HG03521 (cell line): Measurements from ENCODE around the gene GDF15.
A peak's percentile ranks its signal among the peaks of the same experiment; 100 is the strongest.
"Not testable (repeated sequence)": the region's sequence is repeated elsewhere in the genome, so short reads cannot be mapped to it uniquely, and the experiment has no call there.

Source experiments
- ATAC-seq: cut with Tn5 transposase; IDR thresholded peaks from one replicate; pipeline ENCODE4 v1.9.1; 2021; ENCODE audit warnings: mild to moderate bottlenecking, moderate library complexity; ENCODE audit not compliant: unreplicated experiment

The GDF15 gene

DNA sequence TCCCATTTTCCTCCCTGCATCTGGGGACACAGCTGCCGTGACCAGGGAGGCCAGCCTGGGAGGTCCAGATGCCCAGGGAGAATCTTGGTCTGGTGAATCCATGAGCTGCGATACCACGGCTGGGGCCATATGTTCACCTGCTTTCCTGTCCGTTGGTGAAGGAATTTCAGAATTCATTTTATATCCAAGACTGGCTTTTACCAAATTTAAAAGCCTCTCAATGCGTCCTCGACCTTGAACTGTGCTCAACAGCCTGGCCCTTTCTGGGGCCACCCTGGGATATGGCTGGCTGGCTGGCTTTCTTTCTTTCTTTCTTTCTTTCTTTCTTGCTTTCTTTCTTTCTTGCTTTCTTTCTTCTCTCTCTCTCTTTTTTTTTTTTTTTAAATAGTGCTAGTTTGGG is 22.2 kb upstream of the GDF15 start:
- no peak for ATAC-seq

DNA sequence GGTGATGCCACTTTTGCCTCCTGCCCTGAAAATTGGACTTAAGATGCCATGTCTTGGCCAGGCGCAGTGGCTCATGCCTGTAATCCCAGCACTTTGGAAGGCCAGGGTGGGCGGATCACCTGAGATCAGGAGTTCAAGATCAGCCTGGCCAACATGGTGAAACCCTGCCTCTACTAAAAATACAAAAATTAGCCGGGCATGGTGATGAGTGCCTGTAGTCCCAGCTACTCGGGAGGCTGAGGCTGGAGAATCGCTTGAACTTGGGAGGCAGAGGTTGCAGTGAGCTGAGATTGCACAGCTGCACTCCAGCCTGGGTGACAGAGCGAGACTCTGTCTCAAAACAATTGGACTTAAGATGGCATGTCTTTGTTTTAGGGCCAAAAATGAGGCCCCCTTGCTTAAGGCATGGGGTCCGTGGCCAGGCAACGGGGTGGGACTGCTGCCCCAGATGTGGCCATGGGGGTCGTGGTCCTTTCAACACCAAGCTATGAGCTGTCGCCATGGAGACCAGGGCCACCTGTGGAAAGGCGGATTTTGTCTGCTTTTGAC is 21.6 kb upstream of the GDF15 start:
- not testable (repeated sequence) for ATAC-seq

DNA sequence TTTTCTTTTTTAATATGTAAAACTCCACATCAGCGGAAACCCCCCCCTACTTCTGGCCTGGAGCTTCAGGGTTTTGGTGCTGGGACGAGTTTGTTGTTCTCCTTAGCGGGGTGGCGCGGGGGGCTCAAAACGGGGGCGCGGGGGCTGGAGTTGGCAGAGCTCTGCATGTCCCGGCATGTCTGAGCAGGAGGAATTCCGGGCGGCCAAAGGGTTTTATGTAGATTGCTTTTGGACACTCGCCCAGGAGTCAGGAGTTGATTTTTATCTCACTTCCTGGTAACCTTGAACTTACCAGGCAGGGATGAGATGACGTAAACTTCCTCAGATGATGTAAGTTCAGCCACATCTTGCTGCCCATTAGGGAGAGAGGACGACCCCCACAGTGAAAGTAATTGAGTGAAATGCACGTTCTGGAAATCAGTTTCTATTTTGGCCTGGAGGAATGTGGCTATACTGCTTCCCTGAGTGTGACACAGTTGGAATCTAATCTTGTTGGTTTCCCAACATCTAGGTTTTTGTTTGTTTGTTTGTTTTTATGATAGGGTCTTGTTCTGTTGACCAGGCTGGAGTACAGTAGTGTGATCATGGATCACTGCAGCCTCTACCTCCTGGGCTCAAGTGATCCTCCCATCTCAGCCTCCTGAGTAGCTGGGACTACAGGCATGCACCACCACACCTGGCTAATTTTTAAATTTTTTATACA is 21.0 kb upstream of the GDF15 start:
- ATAC-seq: no peak

DNA sequence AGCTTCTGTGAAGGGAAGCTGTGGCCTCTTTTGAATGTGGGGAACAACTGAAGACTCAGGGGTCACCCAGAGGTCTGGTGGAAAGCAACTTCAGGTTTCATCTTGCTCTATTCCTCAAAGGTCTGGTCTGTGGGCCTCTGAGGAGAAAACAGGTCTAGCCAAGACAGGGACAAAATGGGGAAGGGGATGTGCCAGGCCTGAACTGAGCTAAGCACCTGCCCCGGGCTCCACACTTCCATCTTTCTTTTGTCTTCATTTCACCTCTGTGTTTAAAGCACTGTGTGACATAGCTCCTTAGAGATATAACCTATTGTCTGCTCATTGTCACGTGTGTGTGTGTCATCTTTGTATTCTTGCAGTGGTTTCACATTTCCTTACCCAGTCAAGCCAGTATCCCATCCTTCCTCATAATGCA is 19.9 kb upstream of the GDF15 start:
- ATAC-seq: no peak

DNA sequence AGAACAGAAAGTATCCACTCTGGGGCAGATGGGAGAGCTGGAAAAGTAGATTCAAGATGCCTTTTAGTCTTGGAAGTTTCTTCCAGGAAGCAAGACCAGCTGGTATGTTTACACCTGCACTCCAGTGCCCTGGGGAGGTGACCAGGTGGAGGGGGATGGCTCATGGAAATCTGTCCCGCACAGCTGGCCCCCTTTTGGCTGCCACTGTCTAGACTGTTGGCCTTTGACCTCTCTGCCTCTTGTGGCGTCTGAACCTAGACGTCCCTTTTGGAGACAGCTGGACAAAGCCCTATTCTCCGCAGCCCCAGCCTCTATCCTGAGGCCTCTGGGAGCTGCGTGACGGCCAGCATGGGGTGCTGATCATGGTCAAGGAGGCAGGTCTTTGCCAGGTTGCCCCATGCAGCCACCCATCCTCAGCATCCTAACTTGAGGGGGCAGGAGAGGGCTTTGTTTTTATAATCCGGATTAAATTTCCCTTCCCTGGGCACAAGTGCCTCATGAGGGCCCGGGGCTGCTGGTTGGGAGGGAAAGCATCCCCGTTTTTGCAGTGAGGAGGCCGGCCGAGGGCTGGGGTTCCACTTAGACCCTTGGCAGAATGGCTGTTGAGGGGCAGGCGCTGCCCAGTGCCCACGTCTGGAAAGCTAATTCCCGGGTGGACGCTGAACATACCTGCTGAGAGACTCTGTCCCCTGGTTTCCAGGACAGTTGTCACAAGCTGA is 17.3 kb upstream of the GDF15 start:
- no peak for ATAC-seq

DNA sequence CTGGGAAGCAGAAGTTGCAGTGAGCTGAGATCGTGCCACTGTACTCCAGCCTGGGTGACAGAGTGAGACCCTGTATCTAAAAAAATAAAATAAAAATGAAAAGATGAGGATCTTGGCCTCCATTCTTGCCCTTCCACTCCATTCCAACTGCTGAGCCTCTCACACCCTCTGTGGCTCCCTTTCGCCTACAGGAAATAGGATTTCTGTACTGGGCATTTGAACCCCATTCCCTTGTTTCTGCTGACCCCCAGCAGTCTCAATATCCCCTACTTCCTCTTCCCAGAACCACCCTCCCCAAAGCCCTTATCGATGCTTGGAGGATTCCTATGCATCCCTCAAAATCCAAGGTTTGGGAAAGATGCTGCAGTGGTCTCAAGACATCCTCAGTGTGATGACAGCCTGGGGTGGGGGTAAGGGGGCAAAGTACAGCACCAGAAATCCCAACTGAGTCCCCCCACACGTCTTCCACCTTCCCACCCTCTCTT is 12.5 kb upstream of the GDF15 start:
- ATAC-seq: no peak

DNA sequence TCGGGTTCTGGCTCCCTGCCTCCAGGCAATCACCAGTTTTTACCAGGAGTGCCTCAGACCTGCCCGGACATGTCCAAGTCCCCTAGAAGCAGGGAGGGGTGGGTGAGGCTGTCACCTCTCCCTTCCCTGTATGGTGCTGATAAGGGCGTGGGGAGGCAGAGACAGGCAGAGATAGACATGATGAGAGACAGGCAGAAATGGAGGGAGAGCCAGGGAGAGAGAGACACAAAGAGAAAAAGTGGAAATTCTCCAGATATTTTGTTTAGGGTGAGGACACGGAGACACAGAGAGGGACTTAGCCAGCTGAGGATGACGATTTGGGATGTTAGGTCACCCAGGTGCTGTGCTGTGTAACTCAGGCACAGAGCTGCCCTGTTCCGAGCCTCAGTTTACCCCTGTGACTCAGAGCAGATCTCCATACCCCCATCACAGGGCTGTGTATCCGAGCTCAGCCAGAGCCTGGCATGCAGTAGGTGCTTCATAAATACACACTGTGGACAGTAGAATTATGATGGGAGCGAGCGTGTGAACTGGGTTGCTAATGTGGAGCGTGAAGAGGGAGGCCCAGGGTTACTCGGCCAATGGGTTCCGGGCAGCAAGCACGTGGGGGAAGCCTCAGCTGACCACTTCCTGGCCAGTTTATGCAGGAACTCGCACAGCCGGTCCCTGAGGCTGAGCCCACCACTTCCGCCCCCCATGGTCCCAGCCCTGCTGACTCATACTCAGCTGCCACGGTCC is 11.9 kb upstream of the GDF15 start:
- ATAC-seq: peak; percentile 84

DNA sequence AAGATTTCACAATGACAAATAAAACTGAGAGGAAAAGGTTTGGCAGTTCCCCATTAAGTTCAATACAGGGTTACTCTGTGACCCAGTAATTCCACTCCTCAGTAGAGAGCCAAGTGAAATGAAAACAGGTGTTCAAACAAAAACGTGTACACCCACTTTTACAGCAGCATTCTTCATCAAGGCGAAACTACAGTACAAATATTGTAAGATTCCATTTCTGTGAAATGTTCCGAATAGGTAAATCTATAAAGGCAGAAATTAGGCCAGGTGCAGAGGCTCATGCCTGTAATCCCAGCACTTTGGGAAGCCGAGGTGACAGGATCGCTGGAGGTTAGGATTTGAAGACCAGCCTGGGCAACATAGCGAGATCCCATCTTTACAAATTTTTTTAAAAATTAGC is 8.9 kb upstream of the GDF15 start:
- no peak for ATAC-seq

DNA sequence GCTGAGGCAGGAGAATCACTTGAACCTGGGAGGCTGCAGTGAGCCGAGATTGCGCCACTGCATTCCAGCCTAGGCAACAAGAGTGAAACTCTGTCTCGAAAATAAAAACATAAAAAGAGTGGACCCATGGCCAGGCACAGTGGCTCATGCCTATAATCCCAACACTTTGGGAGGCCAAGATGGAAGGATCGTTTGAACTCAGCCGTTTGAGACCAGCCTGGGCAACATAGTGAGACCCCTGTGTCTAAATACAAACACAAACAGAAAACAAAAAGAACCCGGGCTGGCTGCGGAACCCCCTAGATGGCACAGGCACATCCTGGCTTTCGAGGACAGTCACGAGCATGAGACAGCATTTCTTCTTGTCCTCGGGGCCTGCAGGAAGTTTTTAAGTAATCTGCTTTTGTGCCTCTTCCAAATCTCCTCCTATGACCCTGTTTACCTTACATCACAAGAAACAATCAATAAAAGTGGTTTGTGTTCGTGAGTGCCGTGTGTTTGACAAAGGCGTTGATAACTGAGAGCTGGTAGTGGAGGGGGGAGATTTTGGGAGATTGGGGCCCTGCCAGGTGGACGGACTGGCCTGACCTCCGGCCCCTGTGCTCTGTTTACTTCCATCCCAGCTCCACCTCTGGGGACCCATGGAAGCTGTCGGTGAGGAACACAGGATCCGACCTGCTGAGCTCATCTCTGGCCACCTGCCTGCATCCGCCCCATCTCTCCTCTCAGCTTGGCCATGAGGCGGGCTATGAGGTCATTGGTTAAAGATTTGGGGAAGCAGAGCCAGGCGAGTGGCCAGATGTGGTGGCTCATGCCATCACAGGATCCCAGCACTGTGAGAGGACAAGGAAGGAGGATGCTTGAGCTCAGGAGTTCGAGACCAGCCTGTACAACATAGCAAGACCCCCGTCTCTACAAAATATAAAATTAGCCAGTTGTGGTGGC is 5.9 kb upstream of the GDF15 start:
- ATAC-seq: no peak

DNA sequence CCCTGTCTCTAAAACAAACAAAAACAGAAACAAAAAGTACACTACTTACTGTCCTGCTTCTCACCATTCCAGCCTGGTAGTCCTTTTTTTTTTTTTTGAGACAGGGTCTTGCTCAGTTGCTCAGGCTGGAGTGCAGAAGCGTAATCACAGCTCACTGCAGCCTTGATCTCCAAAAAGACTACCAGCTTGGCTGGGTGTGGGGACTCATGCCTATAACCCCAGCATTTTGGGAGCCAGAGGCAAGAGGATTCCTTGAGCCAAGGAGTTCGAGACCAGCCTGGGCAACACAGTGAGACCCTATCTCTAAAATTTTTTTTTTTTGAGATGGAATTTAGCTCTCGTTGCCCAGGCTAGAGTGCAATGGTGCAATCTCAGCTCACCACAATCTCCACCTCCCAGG is 5.1 kb upstream of the GDF15 start:
- no peak for ATAC-seq

DNA sequence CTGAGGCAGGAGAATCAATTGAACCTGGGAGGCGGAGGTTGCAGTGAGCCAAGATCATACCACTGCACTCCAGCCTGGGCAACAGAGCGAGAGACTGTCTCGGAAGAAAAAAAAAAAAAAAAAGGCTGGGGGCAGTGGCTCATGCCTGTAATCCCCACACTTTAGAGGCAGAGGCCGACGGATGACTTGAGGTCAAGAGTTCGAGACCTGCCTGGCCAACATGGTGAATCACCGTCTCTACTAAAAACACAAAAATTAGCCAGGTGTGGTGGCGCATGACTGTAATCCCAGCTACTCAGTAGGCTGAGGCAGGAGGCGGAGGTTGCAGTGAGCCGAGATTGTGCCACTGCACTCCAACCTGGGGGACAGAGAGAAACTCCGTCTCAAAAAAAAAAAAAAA is 2.3 kb upstream of the GDF15 start:
- ATAC-seq: not testable (repeated sequence)

DNA sequence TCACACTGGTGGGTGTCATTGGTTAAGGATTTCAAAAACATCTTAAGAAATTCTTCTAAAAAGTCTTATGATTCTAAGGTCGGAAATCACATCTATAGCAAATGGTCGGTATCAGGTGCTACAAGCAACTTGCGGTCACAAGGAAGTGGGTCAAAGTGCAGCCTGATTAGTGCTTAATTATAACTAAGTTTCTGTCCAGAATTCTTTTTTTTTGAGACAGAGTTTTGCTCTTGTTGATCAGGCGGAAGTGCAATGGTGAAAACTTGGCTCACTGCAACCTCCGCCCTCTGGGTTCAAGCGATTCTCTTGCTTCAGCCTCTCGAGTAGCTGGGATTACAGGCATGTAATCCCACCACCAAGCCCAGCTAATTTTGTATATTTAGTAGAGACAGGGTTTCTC is 1.2 kb upstream of the GDF15 start:
- ATAC-seq: no peak

DNA sequence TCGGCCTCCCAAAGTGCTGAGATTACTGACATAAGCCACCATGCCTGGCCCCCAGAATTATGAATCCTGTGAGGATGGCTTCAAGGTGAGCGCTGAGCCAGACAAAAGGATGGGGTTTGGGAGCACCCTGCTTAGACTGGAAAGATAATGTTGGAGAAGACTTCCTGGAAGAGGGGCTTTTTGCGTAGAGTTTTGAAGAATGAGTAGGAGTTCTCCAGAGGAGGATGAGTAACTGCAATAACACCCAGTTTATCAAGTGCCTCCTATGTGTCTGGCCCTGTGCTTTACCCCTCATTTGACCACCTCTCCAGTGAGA is 641 bp upstream of the GDF15 start:
- ATAC-seq: no peak

DNA sequence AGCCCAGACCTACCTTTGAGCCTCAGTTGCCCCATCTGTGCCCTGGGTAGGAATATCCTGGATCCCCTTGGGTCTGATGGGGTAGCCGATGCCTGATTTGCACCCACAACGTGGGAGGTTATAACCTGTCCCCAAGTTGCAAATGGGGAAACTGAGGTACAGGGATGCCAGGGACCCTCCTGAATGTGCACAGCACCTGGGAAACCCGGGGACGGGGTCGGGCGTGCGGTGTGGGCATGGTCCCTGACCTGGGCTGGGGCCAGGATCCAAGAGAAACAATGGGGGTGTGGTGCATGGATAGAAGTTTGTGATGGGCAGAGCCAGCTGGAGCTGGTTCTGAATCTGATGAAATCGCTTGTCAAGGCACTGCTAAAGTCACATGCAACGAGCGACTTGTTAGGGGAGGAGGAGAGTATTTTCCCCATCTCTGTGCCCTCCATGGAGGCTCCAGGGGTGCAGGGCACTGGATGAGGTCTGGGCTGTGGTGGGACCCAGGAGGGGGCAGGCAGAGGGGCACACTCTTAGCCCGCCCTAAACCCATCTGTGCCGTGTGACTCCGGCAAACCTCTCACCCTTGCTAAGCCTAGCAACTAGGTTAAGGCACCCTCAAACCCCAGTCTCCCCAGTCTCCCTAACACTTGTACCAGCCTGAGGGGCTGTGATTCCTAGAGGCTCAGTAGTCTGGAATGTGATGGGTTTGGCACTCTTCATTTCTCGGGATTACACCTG is 749 bp downstream of the GDF15 start:
- ATAC-seq: no peak

DNA sequence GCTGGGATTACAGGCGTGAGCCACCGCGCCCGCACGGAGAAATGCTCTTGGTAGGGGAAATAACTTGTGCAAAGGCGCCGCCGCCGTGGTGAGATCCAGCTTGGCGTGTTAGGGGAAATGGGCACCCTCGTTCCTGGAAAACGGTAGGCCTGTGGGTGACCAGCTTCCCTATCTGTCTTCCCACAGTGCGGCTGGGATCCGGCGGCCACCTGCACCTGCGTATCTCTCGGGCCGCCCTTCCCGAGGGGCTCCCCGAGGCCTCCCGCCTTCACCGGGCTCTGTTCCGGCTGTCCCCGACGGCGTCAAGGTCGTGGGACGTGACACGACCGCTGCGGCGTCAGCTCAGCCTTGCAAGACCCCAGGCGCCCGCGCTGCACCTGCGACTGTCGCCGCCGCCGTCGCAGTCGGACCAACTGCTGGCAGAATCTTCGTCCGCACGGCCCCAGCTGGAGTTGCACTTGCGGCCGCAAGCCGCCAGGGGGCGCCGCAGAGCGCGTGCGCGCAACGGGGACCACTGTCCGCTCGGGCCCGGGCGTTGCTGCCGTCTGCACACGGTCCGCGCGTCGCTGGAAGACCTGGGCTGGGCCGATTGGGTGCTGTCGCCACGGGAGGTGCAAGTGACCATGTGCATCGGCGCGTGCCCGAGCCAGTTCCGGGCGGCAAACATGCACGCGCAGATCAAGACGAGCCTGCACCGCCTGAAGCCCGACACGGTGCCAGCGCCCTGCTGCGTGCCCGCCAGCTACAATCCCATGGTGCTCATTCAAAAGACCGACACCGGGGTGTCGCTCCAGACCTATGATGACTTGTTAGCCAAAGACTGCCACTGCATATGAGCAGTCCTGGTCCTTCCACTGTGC is 2.4 kb downstream of the GDF15 start:
- peak; percentile 67 for ATAC-seq

DNA sequence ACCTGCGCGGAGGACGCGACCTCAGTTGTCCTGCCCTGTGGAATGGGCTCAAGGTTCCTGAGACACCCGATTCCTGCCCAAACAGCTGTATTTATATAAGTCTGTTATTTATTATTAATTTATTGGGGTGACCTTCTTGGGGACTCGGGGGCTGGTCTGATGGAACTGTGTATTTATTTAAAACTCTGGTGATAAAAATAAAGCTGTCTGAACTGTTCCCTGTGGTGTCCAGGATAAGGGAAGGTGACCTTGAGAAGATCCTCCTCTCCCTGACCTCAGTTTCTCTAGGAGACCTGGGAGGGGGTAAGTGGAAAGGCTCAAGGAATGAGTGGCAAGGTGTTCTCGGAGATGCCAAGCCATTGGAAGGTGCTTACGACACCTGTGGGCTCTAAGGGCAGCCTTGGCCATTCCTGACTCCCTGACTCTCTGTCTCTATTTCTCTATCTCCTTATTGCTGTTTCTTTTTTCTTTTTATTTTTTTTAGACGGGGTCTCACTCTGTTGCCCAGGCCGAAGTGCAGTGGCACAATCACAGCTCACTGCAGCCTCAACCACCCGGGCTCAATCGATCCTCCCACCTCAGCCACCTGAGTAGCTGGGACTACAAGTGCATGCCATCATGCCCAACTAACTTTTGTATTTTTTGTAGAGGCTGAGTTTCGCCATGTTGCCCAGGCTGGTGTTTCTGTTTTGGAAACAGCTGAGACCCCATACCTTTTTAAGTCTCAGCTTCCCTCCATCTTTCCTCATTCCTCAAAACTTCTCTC is 3.2 kb downstream of the GDF15 start:
- no peak for ATAC-seq

DNA sequence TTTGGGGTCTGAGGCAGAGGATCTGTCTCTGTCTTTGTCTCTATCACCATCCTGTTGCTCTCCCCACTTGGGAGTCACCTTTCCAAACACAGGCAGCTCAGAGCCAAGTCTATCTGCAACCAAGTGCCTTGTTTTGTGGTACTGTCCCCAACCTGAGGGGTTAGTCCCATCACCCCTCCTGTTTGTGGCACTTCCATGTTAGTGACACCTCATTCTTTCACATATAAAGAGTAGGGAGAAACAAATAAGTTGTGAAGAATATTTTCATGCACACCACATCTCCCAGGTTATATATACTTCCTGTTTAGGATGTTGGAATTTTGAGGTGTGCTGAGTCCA is 3.7 kb downstream of the GDF15 start:
- ATAC-seq: no peak
